Activated T-cell treated with anti-CD3 and anti-CD28 coated beads, Interleukin-2, amount 50 U/mL, for 72 hours (primary cell): ENCODE results near the gene SFPQ. TPM values are rescaled to one million over a fixed set of nuclear protein-coding genes. Genes with fewer than 3 reads are reported as not detected.
"Not testable (repeated sequence)": the region's sequence is repeated elsewhere in the genome, so short reads cannot be mapped to it uniquely, and the experiment has no call there.

Experiments
- ATAC-seq, 2 donors: fragments of 150-1000 bp; cut with Tn5 transposase; replicated peaks in 1 of 2; 2 replicates each; pipeline ENCODE4 v1.10.0; 2021; ENCODE audit warnings: moderate library complexity in 2 of 2, mild to moderate bottlenecking in 1 of 2
- DNase-seq, 2 donors: peaks; one replicate each; pipeline ENCODE4 v3.0.0; 2021 to 2022; ENCODE audit warnings: mixed read lengths in 1 of 2
- H3K27ac Mint-ChIP-seq: one replicate; pipeline ENCODE4 v1.8.0; 2022; ENCODE audit warnings: mild to moderate bottlenecking, moderate library complexity, mixed read lengths
- H3K27me3 Mint-ChIP-seq: one replicate; pipeline ENCODE4 v1.8.0; 2022; ENCODE audit warnings: low read depth, mixed read lengths
- H3K36me3 Mint-ChIP-seq, 2 donors: one replicate each; pipeline ENCODE4 v1.8.0; 2022; ENCODE audit warnings: mixed read lengths in 2 of 2, mild to moderate bottlenecking in 1 of 2; ENCODE audit not compliant: insufficient read depth in 2 of 2
- H3K4me1 Mint-ChIP-seq: one replicate; pipeline ENCODE4 v1.8.0; 2022; ENCODE audit warnings: low read depth, mixed read lengths
- H3K4me3 Mint-ChIP-seq, 2 donors: one replicate each; pipeline ENCODE4 v1.8.0; 2022; ENCODE audit warnings: mild to moderate bottlenecking in 2 of 2, mixed read lengths in 2 of 2, moderate library complexity in 2 of 2
- H3K9me3 Mint-ChIP-seq, 2 donors: one replicate each; pipeline ENCODE4 v1.8.0; 2022; ENCODE audit warnings: mixed read lengths in 2 of 2
- total RNA-seq, 2 donors: library from RNA; stranded (reverse); gene quantifications; one replicate each; pipeline ENCODE4 v1.2.3, GENCODE V29; 2022

The SFPQ gene
- total RNA-seq, 2 donors from 2014 or later, result 288 to 297 TPM

GRCh38 chr1:35151220-35151619 lies 41.7 kb downstream of the SFPQ start:
- Mint-ChIP-seq H3K27ac (no peak overlapping the region), H3K36me3 (peaks cover 0 to 2% of the 10 kb centered on the region in 2 donors), H3K27me3 (no peaks in the 10 kb centered on the region), H3K4me3 (no peak overlapping the region), H3K4me1 (peaks cover 8% of the 10 kb centered on the region), H3K9me3 (peaks cover 1 to 2% of the 10 kb centered on the region in 2 donors)
- DNase-seq (no peak), ATAC-seq (no peak)

DNA sequence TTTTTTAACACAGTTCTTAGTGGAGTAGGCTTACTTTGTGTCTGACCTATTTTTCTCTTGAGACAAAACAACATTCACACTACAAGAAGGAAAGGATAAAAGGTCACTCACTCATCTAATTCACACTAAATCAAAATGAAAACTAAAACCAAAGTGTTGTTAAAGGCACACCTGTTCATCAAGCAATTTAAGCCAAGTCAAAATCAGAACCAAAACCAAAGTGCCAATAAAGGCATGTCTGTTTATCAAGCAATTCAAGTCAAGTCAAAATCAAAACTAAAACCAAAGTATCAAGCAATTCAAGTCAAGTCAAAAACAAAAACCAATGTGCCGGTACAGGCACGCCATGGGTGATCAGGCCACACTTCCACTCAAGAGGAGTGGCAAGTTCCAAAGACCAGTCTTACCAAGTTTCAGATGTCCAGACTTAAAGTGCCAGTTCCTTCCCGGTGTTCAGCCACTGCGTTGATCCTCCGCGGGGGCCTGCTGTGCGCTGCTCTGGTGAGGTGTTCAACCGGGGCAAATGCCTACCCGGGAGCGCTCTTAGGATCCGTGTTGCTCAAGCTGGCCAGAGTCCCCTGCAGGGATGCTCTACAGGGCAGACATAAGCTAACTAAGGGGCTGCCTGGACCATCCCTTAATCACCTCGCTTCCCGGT lies 46.9 kb downstream of the SFPQ start:
- H3K27me3 Mint-ChIP-seq, H3K36me3 Mint-ChIP-seq, H3K9me3 Mint-ChIP-seq: not testable (repeated sequence)
- Mint-ChIP-seq H3K27ac (peak overlapping the region; percentile 34), H3K4me1 (peaks cover 15% of the 10 kb centered on the region), H3K4me3 (peak overlapping the region; percentile 23 to 61)
- DNase-seq (peak in 1 of 2 donors; percentile 6), ATAC-seq (peak in 1 of 2 donors; percentile 70)

GRCh38 chr1:35143737-35144508 lies 49.0 kb downstream of the SFPQ start:
- Mint-ChIP-seq H3K9me3 (no peaks in the 10 kb centered on the region), H3K36me3 (no peaks in the 10 kb centered on the region)
- ATAC-seq, result no peak

DNA sequence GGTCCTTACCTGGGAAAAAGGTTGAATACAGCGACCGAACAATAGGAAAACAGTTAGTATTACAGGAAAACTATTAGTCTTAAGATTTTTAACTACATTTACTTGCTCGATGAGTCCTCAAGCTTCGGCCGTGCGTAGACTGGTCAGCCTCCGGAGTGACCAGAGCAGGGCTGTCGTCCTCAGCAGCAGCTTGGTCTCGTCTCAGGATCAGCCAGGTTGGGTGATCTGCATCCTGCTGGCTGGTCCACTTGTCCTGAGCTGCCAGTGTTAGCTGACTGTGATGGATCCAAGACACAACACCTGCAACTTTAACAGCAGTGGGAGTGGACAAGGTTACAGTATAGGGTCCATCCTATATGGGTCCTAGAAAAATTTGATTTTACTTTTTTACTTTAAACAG lies 50.2 kb downstream of the SFPQ start:
- H3K4me3 Mint-ChIP-seq, ATAC-seq: not testable (repeated sequence)

More at GRCh38 chr1:35143737-35144508, 49.0 kb downstream of the SFPQ start:
- no peak for DNase-seq
- Mint-ChIP-seq H3K4me1 (peaks cover 15% of the 10 kb centered on the region), H3K27me3 (no peaks in the 10 kb centered on the region), H3K27ac (no peak overlapping the region), H3K4me3 (no peak overlapping the region)

GRCh38 chr1:35142294-35142693 lies 50.7 kb downstream of the SFPQ start:
- peaks cover 15% of the 10 kb centered on the region for H3K4me1 Mint-ChIP-seq
- not testable (repeated sequence) for H3K27ac Mint-ChIP-seq, H3K4me3 Mint-ChIP-seq, H3K36me3 Mint-ChIP-seq, H3K9me3 Mint-ChIP-seq, DNase-seq, ATAC-seq, H3K27me3 Mint-ChIP-seq

More for the DNA sequence above, 50.2 kb downstream of the SFPQ start:
- H3K36me3 Mint-ChIP-seq, H3K9me3 Mint-ChIP-seq, H3K27me3 Mint-ChIP-seq, H3K27ac Mint-ChIP-seq, DNase-seq: not testable (repeated sequence)
- H3K4me1 Mint-ChIP-seq, result peaks cover 15% of the 10 kb centered on the region

GRCh38 chr1:35137590-35137989 lies 55.4 kb downstream of the SFPQ start:
- ATAC-seq, H3K36me3 Mint-ChIP-seq, H3K4me3 Mint-ChIP-seq: not testable (repeated sequence)

GRCh38 chr1:35136780-35137179 lies 56.2 kb downstream of the SFPQ start:
- Mint-ChIP-seq H3K36me3 (no peaks in the 10 kb centered on the region), H3K4me3 (no peak overlapping the region), H3K27ac (no peak overlapping the region), H3K27me3 (peaks cover 8% of the 10 kb centered on the region), H3K4me1 (no peaks in the 10 kb centered on the region), H3K9me3 (no peaks in the 10 kb centered on the region)
- ATAC-seq (no peak), DNase-seq (no peak)

More at GRCh38 chr1:35137590-35137989, 55.4 kb downstream of the SFPQ start:
- not testable (repeated sequence) for H3K27me3 Mint-ChIP-seq, H3K9me3 Mint-ChIP-seq, H3K4me1 Mint-ChIP-seq, DNase-seq, H3K27ac Mint-ChIP-seq

Other genes starting within 250 kb of the SFPQ start
- 10 to 100 TPM; 27.1 to 29.8 TPM for gene TMEM35B, start 207.8 kb downstream of the SFPQ start, total RNA-seq
- 10 to 100 TPM; 35.7 to 36.8 TPM for gene ZMYM6, start 161.2 kb downstream of the SFPQ start, total RNA-seq
- gene ZMYM1, start 113.8 kb downstream of the SFPQ start, total RNA-seq, result 1 to 10 TPM; 3.8 to 5.1 TPM
- 10 to 100 TPM; 37.5 to 54.7 TPM for gene ZMYM4, start 75.6 kb upstream of the SFPQ start, total RNA-seq